A673 (cell line): ENCODE data around the gene SERPINB4. TPM values are rescaled to one million over a fixed set of nuclear protein-coding genes. Genes with fewer than 3 reads are reported as not detected.

Experiments
- BruUV-seq: library from RNA; stranded (reverse); fragments of 400-500 nt; replicated peaks from 2 replicates; lab custom pipeline; 2021; lab: Mats Ljungman, UMichigan
- CTCF ChIA-PET: fragments of 300-600 bp; sonication (Branson Sonifier 250); formaldehyde crosslinking; loops from one replicate; lab custom pipeline; 2022; ENCODE audit warnings: antibody characterized with exemption; lab: Charles Lee
- POLR2A ChIA-PET: fragments of 300-600 bp; sonication (Branson Sonifier 250); formaldehyde crosslinking; loops from one replicate; lab custom pipeline; 2022; ENCODE audit warnings: antibody characterized with exemption; ENCODE audit not compliant: low non-redundant PET; lab: Charles Lee
- DNase-seq: peaks from one replicate; pipeline ENCODE4 v3.0.0-alpha.2; 2015; ENCODE audit warnings: low spot score
- H3K27ac ChIP-seq: fragments of 200-600 bp; sonication (generic); 2 replicates; pipeline ENCODE4 v1.5.1; 2016; ENCODE audit warnings: mixed run types, low read depth, mild to moderate bottlenecking, mixed read lengths, antibody characterized with exemption, low read length; ENCODE audit not compliant: poor library complexity, severe bottlenecking
- H3K27me3 ChIP-seq: fragments of 200-600 bp; sonication (generic); replicated peaks from 2 replicates; pipeline ENCODE4 v1.6.1; 2017; ENCODE audit warnings: mixed run types, low read depth, mild to moderate bottlenecking, mixed read lengths, antibody characterized with exemption, low read length; ENCODE audit not compliant: insufficient read depth, poor library complexity
- H3K36me3 ChIP-seq: fragments of 200-600 bp; sonication (generic); 2 replicates; pipeline ENCODE4 v1.6.1; 2016; ENCODE audit warnings: mixed run types, mild to moderate bottlenecking, mixed read lengths, antibody characterized with exemption, low read length; ENCODE audit not compliant: insufficient read depth, poor library complexity, severe bottlenecking
- H3K4me1 ChIP-seq: fragments of 200-600 bp; sonication (generic); 2 replicates; pipeline ENCODE4 v1.6.1; 2017; ENCODE audit warnings: mixed run types, mild to moderate bottlenecking, mixed read lengths, antibody characterized with exemption, low read length; ENCODE audit not compliant: insufficient read depth, poor library complexity, severe bottlenecking
- H3K4me3 ChIP-seq: fragments of 200-600 bp; sonication (generic); 2 replicates; pipeline ENCODE4 v1.5.1; 2016; ENCODE audit warnings: low read depth, mixed run types, mild to moderate bottlenecking, mixed read lengths, low read length; ENCODE audit not compliant: poor library complexity, severe bottlenecking
- H3K9me3 ChIP-seq: fragments of 200-600 bp; sonication (generic); 2 replicates; pipeline ENCODE4 v1.6.1; 2016; ENCODE audit warnings: mixed run types, low read depth, mild to moderate bottlenecking, mixed read lengths, antibody characterized with exemption, low read length; ENCODE audit not compliant: poor library complexity, severe bottlenecking
- CTCF ChIP-seq: fragments of 300-800, 200-600 bp; sonication (generic); conservative IDR thresholded peaks from 2 replicates; pipeline ENCODE4 v1.5.1; 2017; ENCODE audit warnings: low read depth, mild to moderate bottlenecking, antibody characterized with exemption, low read length, moderate library complexity, mixed read lengths
- EZH2 ChIP-seq: fragments of 200-600 bp; sonication (generic); IDR thresholded peaks from 2 replicates; pipeline ENCODE4 v1.6.1; 2017; ENCODE audit warnings: borderline replicate concordance, low read depth, mild to moderate bottlenecking, mixed read lengths, antibody characterized with exemption, low read length; ENCODE audit not compliant: poor library complexity, severe bottlenecking
- intact Hi-C: fragments of 100-400 bp; cut with micrococcal nuclease; formaldehyde crosslinking; loops from one replicate; pipeline ENCODE4 v1.10.0; 2022; ENCODE audit not compliant: unreplicated experiment
- total RNA-seq: library from RNA; stranded (reverse); gene quantifications from 2 replicates; pipeline ENCODE4 v1.2.3, GENCODE V29; 2021

The SERPINB4 gene
- total RNA-seq, 1 experiment from 2014 or later, result not detected

GRCh38 chr18:63619661-63620060 is 24.4 kb downstream of the SERPINB4 start:
- ChIA-PET POLR2A (no interaction called here), CTCF (no interaction called here)
- DNase-seq, result no peak
- BruUV-seq, result no TSS peak
- no peak for TF ChIP-seq CTCF
- Histone ChIP-seq H3K36me3 (no peaks in the 10 kb centered on the region), H3K27ac (no peak overlapping the region), H3K4me3 (no peak overlapping the region), H3K4me1 (no peaks in the 10 kb centered on the region), H3K27me3 (no peaks in the 10 kb centered on the region), H3K9me3 (peaks cover 5% of the 10 kb centered on the region)
- intact Hi-C loops, result no loop called here

- ChIA-PET POLR2A (no interaction called here), CTCF (no interaction called here)
- DNase-seq, result no peak
- H3K4me1 ChIP-seq, result no peaks in the 10 kb centered on the region
- no peak overlapping the region for H3K4me3 ChIP-seq
- no peak overlapping the region for H3K27ac ChIP-seq
- TF ChIP-seq CTCF, result no peak
- no peak for TF ChIP-seq EZH2
- H3K27me3 ChIP-seq, result no peaks in the 10 kb centered on the region
- BruUV-seq, result no TSS peak
- intact Hi-C loops, result no loop called here
- H3K36me3 ChIP-seq, result no peaks in the 10 kb centered on the region
- H3K9me3 ChIP-seq, result no peaks in the 10 kb centered on the region
Observed at GRCh38 chr18:63617915-63618234, 26.2 kb downstream of the SERPINB4 start.

- no peaks in the 10 kb centered on the region for H3K36me3 ChIP-seq
- CTCF ChIA-PET, result no interaction called here
- intact Hi-C loops, result no loop called here
Observed at GRCh38 chr18:63617049-63617914, 26.8 kb downstream of the SERPINB4 start.

More at GRCh38 chr18:63617049-63617914, 26.8 kb downstream of the SERPINB4 start:
- Histone ChIP-seq H3K4me3 (no peak overlapping the region), H3K9me3 (no peaks in the 10 kb centered on the region), H3K27ac (no peak overlapping the region), H3K27me3 (no peaks in the 10 kb centered on the region), H3K4me1 (no peaks in the 10 kb centered on the region)
- POLR2A ChIA-PET, result no interaction called here
- no TSS peak for BruUV-seq
- DNase-seq, result no peak
- TF ChIP-seq EZH2, result no peak
- no peak for TF ChIP-seq CTCF
